ENCODE results near the gene GABBR1.

GRCh38 chr6:29561606-29562181 is 71.3 kb downstream of the GABBR1 start:
- no peak for TF ChIP-seq ELF1 (IDR thresholded peaks at IDR 0.05)
- TF ChIP-seq CHD2 (IDR thresholded peaks at IDR 0.05; ENCODE audit: low read length, partially characterized antibody), result no peak
- TF ChIP-seq CTCF (IDR thresholded peaks at IDR 0.05), result no peak
